Neural cell (in vitro differentiated cells): ENCODE measurements around the gene AHNAK2. TPM values are rescaled to one million over a fixed set of nuclear protein-coding genes. Genes with fewer than 3 reads are reported as not detected.

Source experiments
- H2AFZ ChIP-seq: fragments of 200-600, 300-800 bp; sonication (generic), shearing (Covaris generic); 2 replicates; pipeline ENCODE4 v1.6.0; 2014; ENCODE audit warnings: low read depth, mild to moderate bottlenecking, antibody characterized with exemption, low read length, moderate library complexity
- H3F3A ChIP-seq: fragments of 200-600 bp; shearing (Covaris generic); 2 replicates; pipeline ENCODE4 v1.6.1; 2016; ENCODE audit warnings: mild to moderate bottlenecking, moderate library complexity, mixed read lengths, antibody characterized with exemption, low read length; ENCODE audit not compliant: insufficient read depth, poor library complexity, severe bottlenecking
- H3K27ac ChIP-seq: fragments of 200-600, 300-800 bp; sonication (generic), shearing (Covaris generic); 2 replicates; pipeline ENCODE4 v1.5.1; 2014; ENCODE audit warnings: mild to moderate bottlenecking, low read length, moderate library complexity
- H3K27me3 ChIP-seq: fragments of 300-800, 200-600 bp; sonication (generic), shearing (Covaris generic); 2 replicates; pipeline ENCODE4 v1.6.0; 2014; ENCODE audit warnings: mild to moderate bottlenecking, low read depth, low read length, moderate library complexity; ENCODE audit not compliant: insufficient read depth
- H3K36me3 ChIP-seq: fragments of 300-800, 200-600 bp; sonication (generic), shearing (Covaris generic); 2 replicates; pipeline ENCODE4 v1.5.1; 2014; ENCODE audit warnings: mild to moderate bottlenecking, antibody characterized with exemption, low read length, moderate library complexity; ENCODE audit not compliant: insufficient read depth
- H3K4me2 ChIP-seq: fragments of 300-800, 200-600 bp; sonication (generic), shearing (Covaris generic); 2 replicates; pipeline ENCODE4 v1.6.0; 2014; ENCODE audit warnings: mild to moderate bottlenecking, low read length
- H3K4me3 ChIP-seq: fragments of 300-800, 200-600 bp; sonication (generic), shearing (Covaris generic); 2 replicates; pipeline ENCODE4 v1.5.1; 2014; ENCODE audit warnings: mild to moderate bottlenecking, low read length, moderate library complexity
- H3K79me2 ChIP-seq: fragments of 200-600 bp; shearing (Covaris generic); replicated peaks from 2 replicates; pipeline ENCODE4 v1.6.0; 2014; ENCODE audit warnings: mild to moderate bottlenecking, low read length, moderate library complexity; ENCODE audit not compliant: insufficient read depth
- H3K9ac ChIP-seq: fragments of 300-800, 200-600 bp; sonication (generic), shearing (Covaris generic); 2 replicates; pipeline ENCODE4 v1.6.1; 2016; ENCODE audit warnings: mild to moderate bottlenecking, low read length, mixed read lengths
- H3K9me2 ChIP-seq: fragments of 200-600 bp; shearing (Covaris generic); 2 replicates; pipeline ENCODE4 v1.6.1; 2016; ENCODE audit warnings: mild to moderate bottlenecking, low read length, mixed read lengths; ENCODE audit not compliant: insufficient read depth
- H3K9me3 ChIP-seq: fragments of 200-600, 300-800 bp; sonication (generic), shearing (Covaris generic); 2 replicates; pipeline ENCODE4 v1.6.1; 2016; ENCODE audit warnings: mild to moderate bottlenecking, mixed run types, low read length, moderate library complexity, mixed read lengths
- H4K20me1 ChIP-seq: fragments of 200-600 bp; shearing (Covaris generic); 2 replicates; pipeline ENCODE4 v1.6.1; 2016; ENCODE audit warnings: mild to moderate bottlenecking, mixed run types; ENCODE audit not compliant: insufficient read depth
- EP300 ChIP-seq: fragments of 450-650 bp; conservative IDR thresholded peaks from 2 replicates; pipeline ENCODE4 v1.6.1; 2014; ENCODE audit warnings: antibody characterized with exemption, mild to moderate bottlenecking, moderate library complexity; ENCODE audit not compliant: poor library complexity, severe bottlenecking
- EZH2 ChIP-seq: fragments of 200-600, 300-800 bp; shearing (Covaris generic), sonication (generic); IDR thresholded peaks from 2 replicates; pipeline ENCODE4 v1.6.1; 2014; ENCODE audit warnings: antibody characterized with exemption, low read length, borderline replicate concordance, mild to moderate bottlenecking; ENCODE audit not compliant: insufficient read depth, poor library complexity, severe bottlenecking
- MXI1 ChIP-seq: fragments of 450-650 bp; conservative IDR thresholded peaks from 2 replicates; pipeline ENCODE4 v1.6.1; 2014; ENCODE audit warnings: antibody characterized with exemption, mild to moderate bottlenecking; ENCODE audit not compliant: poor library complexity, severe bottlenecking
- POLR2AphosphoS5 ChIP-seq: IDR thresholded peaks from 2 replicates; pipeline ENCODE4 v1.6.1; 2012
- RAD21 ChIP-seq: fragments of 450-650 bp; conservative IDR thresholded peaks from 2 replicates; pipeline ENCODE4 v1.6.1; 2014; ENCODE audit warnings: antibody characterized with exemption, mild to moderate bottlenecking, moderate library complexity
- SMC3 ChIP-seq: fragments of 450-650 bp; conservative IDR thresholded peaks from 2 replicates; pipeline ENCODE4 v1.6.1; 2014; ENCODE audit warnings: antibody characterized with exemption, mild to moderate bottlenecking, moderate library complexity; ENCODE audit not compliant: poor library complexity
- TAF1 ChIP-seq: IDR thresholded peaks from 2 replicates; pipeline ENCODE4 v1.6.1; 2012; ENCODE audit warnings: low read depth
- polyA plus RNA-seq: library from polyadenylated mRNA; depleted of rRNA; stranded (reverse); fragments of >200 nt; gene quantifications from 2 replicates; pipeline ENCODE4 v1.2.3, GENCODE V29; 2014
- TF ChIP-seq, protein P1 (sequence below): IDR thresholded peaks from 2 replicates; pipeline ENCODE4 v1.6.1; 2012; ENCODE audit warnings: borderline replicate concordance
- TF ChIP-seq, protein P2 (sequence below): fragments of 450-650 bp; IDR thresholded peaks from 2 replicates; pipeline ENCODE4 v1.5.1; 2014; ENCODE audit warnings: antibody characterized with exemption, mild to moderate bottlenecking, moderate library complexity; ENCODE audit not compliant: poor library complexity, severe bottlenecking

Gene AHNAK2
- polyA plus RNA-seq, 1 donor from 2014 or later, result 1.4 TPM

GRCh38 chr14:104965561-104966231 is 12.5 kb downstream of the AHNAK2 start:
- no peak overlapping the region for H3K4me2 ChIP-seq
- no peak overlapping the region for H3K27ac ChIP-seq
- no peaks in the 10 kb centered on the region for H3F3A ChIP-seq
- no peaks in the 10 kb centered on the region for H3K9me2 ChIP-seq
- H4K20me1 ChIP-seq, result no peaks in the 10 kb centered on the region
- H3K79me2 ChIP-seq, result no peaks in the 10 kb centered on the region
- no peak overlapping the region for H2AFZ ChIP-seq
- no peaks in the 10 kb centered on the region for H3K27me3 ChIP-seq
- H3K9me3 ChIP-seq, result no peaks in the 10 kb centered on the region
- no peaks in the 10 kb centered on the region for H3K36me3 ChIP-seq
- no peak for TF ChIP-seq POLR2AphosphoS5
- no peak for TF ChIP-seq SMC3
- no peak for TF ChIP-seq EZH2
- TF ChIP-seq TAF1, result no peak
- TF ChIP-seq RAD21, result no peak
- no peak for TF ChIP-seq EP300
- no peak for TF ChIP-seq MXI1
- TF ChIP-seq, protein P1, sequence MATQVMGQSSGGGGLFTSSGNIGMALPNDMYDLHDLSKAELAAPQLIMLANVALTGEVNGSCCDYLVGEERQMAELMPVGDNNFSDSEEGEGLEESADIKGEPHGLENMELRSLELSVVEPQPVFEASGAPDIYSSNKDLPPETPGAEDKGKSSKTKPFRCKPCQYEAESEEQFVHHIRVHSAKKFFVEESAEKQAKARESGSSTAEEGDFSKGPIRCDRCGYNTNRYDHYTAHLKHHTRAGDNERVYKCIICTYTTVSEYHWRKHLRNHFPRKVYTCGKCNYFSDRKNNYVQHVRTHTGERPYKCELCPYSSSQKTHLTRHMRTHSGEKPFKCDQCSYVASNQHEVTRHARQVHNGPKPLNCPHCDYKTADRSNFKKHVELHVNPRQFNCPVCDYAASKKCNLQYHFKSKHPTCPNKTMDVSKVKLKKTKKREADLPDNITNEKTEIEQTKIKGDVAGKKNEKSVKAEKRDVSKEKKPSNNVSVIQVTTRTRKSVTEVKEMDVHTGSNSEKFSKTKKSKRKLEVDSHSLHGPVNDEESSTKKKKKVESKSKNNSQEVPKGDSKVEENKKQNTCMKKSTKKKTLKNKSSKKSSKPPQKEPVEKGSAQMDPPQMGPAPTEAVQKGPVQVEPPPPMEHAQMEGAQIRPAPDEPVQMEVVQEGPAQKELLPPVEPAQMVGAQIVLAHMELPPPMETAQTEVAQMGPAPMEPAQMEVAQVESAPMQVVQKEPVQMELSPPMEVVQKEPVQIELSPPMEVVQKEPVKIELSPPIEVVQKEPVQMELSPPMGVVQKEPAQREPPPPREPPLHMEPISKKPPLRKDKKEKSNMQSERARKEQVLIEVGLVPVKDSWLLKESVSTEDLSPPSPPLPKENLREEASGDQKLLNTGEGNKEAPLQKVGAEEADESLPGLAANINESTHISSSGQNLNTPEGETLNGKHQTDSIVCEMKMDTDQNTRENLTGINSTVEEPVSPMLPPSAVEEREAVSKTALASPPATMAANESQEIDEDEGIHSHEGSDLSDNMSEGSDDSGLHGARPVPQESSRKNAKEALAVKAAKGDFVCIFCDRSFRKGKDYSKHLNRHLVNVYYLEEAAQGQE, result no peak
- TF ChIP-seq, protein P2, sequence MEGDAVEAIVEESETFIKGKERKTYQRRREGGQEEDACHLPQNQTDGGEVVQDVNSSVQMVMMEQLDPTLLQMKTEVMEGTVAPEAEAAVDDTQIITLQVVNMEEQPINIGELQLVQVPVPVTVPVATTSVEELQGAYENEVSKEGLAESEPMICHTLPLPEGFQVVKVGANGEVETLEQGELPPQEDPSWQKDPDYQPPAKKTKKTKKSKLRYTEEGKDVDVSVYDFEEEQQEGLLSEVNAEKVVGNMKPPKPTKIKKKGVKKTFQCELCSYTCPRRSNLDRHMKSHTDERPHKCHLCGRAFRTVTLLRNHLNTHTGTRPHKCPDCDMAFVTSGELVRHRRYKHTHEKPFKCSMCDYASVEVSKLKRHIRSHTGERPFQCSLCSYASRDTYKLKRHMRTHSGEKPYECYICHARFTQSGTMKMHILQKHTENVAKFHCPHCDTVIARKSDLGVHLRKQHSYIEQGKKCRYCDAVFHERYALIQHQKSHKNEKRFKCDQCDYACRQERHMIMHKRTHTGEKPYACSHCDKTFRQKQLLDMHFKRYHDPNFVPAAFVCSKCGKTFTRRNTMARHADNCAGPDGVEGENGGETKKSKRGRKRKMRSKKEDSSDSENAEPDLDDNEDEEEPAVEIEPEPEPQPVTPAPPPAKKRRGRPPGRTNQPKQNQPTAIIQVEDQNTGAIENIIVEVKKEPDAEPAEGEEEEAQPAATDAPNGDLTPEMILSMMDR, result no peak
- H3K9ac ChIP-seq, result no peak overlapping the region
- H3K4me3 ChIP-seq, result no peak overlapping the region

- Histone ChIP-seq H3K4me2 (no peak overlapping the region), H3K79me2 (no peaks in the 10 kb centered on the region), H3K27ac (no peak overlapping the region), H3K4me3 (no peak overlapping the region), H3K9ac (no peak overlapping the region), H2AFZ (no peak overlapping the region), H3K36me3 (no peaks in the 10 kb centered on the region), H3K9me3 (no peaks in the 10 kb centered on the region), H3K27me3 (no peaks in the 10 kb centered on the region), H3K9me2 (no peaks in the 10 kb centered on the region), H3F3A (no peaks in the 10 kb centered on the region), H4K20me1 (no peaks in the 10 kb centered on the region)
- no peak for TF ChIP-seq MXI1
- no peak for TF ChIP-seq EZH2
- no peak for TF ChIP-seq EP300
These were observed 13.6 kb downstream of the AHNAK2 start for GRCh38 chr14:104964546-104964945.
